Uterus (tissue), 2 donors: ENCODE data around the gene ADD3.

Source experiments
- CTCF ChIP-seq, 4 experiments: fragments of 200-600 bp in 2 of 4; fragments of 450-650 bp in 2 of 4; sonication (generic) in 2 of 4; IDR thresholded peaks; one replicate each; pipeline ENCODE4 v1.5.1; 2016 to 2019; ENCODE audit warnings: antibody characterized with exemption in 4 of 4, mild to moderate bottlenecking in 2 of 4, moderate library complexity in 1 of 4
- POLR2A ChIP-seq, 2 donors: fragments of 450-650 bp; IDR thresholded peaks; one replicate each; pipeline ENCODE4 v1.6.1; 2016; ENCODE audit warnings: antibody characterized with exemption in 2 of 2, mild to moderate bottlenecking in 1 of 2, moderate library complexity in 1 of 2

GRCh38 chr10:110073896-110074295 is 66.1 kb downstream of the ADD3 start:
- no peak for TF ChIP-seq CTCF (IDR thresholded peaks at IDR 0.05)
- TF ChIP-seq POLR2A (IDR thresholded peaks at IDR 0.05), result no peak
